CD4-positive, alpha-beta T cell treated with Interleukin-15 for 1 hour (primary cell): ENCODE results near the gene CLECL1.

Experiments used
- DNase-seq: peaks from one replicate; pipeline ENCODE4 v3.0.0-alpha.2; 2020

CLECL1 gene

GRCh38 chr12:9732921-9733461 is at the start of gene CLECL1:
CLECL1 (minus strand) TSS chr12:9733097.
- DNase-seq: no peak

- no peak for DNase-seq
These were observed 48.5 kb upstream of the CLECL1 start for GRCh38 chr12:9781360-9781759.

GRCh38 chr12:9779209-9779608 is 46.3 kb upstream of the CLECL1 start:
- no peak for DNase-seq

GRCh38 chr12:9776781-9777180 is 43.9 kb upstream of the CLECL1 start:
- no peak for DNase-seq

- DNase-seq: no peak
These were observed 40.5 kb upstream of the CLECL1 start for GRCh38 chr12:9773216-9773877.

GRCh38 chr12:9763025-9763424 is 30.1 kb upstream of the CLECL1 start:
- no peak for DNase-seq

GRCh38 chr12:9762369-9762768 is 29.5 kb upstream of the CLECL1 start:
- DNase-seq: no peak

- DNase-seq: peak; percentile 20
These were observed 28.5 kb upstream of the CLECL1 start for GRCh38 chr12:9761419-9761781.

GRCh38 chr12:9760699-9761418 is 28.0 kb upstream of the CLECL1 start, which contains the start of gene CD69:
CD69 (minus strand) TSS chr12:9760901; CDS start chr12:9760820, 81 bp downstream.
- peak; percentile 94 for DNase-seq

GRCh38 chr12:9760120-9760519 is 27.2 kb upstream of the CLECL1 start:
- no peak for DNase-seq

GRCh38 chr12:9759694-9760093 is 26.8 kb upstream of the CLECL1 start:
- no peak for DNase-seq

- DNase-seq: no peak
These were observed 25.2 kb upstream of the CLECL1 start for GRCh38 chr12:9758119-9758518.

- no peak for DNase-seq
These were observed 24.6 kb upstream of the CLECL1 start for GRCh38 chr12:9757433-9758025.

- peak; percentile 37 for DNase-seq
These were observed 23.8 kb upstream of the CLECL1 start for GRCh38 chr12:9756706-9757105.

GRCh38 chr12:9756170-9756569 is 23.3 kb upstream of the CLECL1 start:
- no peak for DNase-seq

GRCh38 chr12:9755567-9755966 is 22.7 kb upstream of the CLECL1 start:
- DNase-seq: no peak

GRCh38 chr12:9755035-9755434 is 22.1 kb upstream of the CLECL1 start:
- no peak for DNase-seq

- DNase-seq: no peak
These were observed 21.4 kb upstream of the CLECL1 start for GRCh38 chr12:9754099-9754927.

- no peak for DNase-seq
These were observed 20.6 kb upstream of the CLECL1 start for GRCh38 chr12:9753498-9753897.

GRCh38 chr12:9753073-9753472 is 20.2 kb upstream of the CLECL1 start:
- DNase-seq: no peak

- DNase-seq: no peak
These were observed 19.4 kb upstream of the CLECL1 start for GRCh38 chr12:9752145-9752933.
